ENCODE results near the gene NME9. TPM values are rescaled to one million over a fixed set of nuclear protein-coding genes. Genes with fewer than 3 reads are reported as not detected.

NME9 gene
- total and polyA plus RNA-seq, 4 experiments from 2014 or later: 0.80 to 1.4 (median 1.1) TPM

GRCh38 chr3:138340511-138340910 is 10.9 kb upstream of the NME9 start:
- CTCF ChIA-PET (ENCODE audit: partially characterized antibody): interaction anchor here (1.2 kb wide), 1 partner anchor 583 kb away, joined by 3 read pairs; no protein-coding TSS in a partner anchor
- no peak overlapping the region for H3K27ac Mint-ChIP-seq
- intact Hi-C loops (cut with micrococcal nuclease): no loop called here

GRCh38 chr3:138338811-138339210 is 9.2 kb upstream of the NME9 start:
- Mint-ChIP-seq H3K9me3 (peaks cover 0 to 3% (median 0%) of the 10 kb centered on the region in 8 donors), H3K4me3 (no peak overlapping the region), H3K4me1 (no peaks in the 10 kb centered on the region), H3K27ac (no peak overlapping the region), H3K27me3 (peaks cover 2% of the 10 kb centered on the region in 2 donors), H3K36me3 (no peaks in the 10 kb centered on the region)
- Histone ChIP-seq H3K27ac (ENCODE audit: low read depth, low read length) (no peak overlapping the region), H3K36me3 (ENCODE audit: insufficient read depth, low read length) (no peaks in the 10 kb centered on the region), H3K4me3 (ENCODE audit: low read length in 2 of 2) (no peak overlapping the region), H3K27me3 (ENCODE audit: insufficient read depth, low read length) (no peaks in the 10 kb centered on the region), H3K9me3 (ENCODE audit: control insufficient read depth in 1 of 2, low read length in 2 of 2) (no peaks in the 10 kb centered on the region), H3K4me1 (ENCODE audit: insufficient read depth, low read length) (no peaks in the 10 kb centered on the region)
- intact Hi-C loops (cut with micrococcal nuclease): loop anchor here (10.0 kb wide), 1 partner anchor 606 kb away; the partner anchor contains the start of genes FOXL2 and FOXL2NB
- ChIA-PET POLR2A (ENCODE audit: partially characterized antibody) (no interaction called here), CTCF (ENCODE audit: partially characterized antibody) (interaction anchor here (2.7 kb wide), 1 partner anchor 11 kb away, joined by 10 read pairs; no protein-coding TSS in a partner anchor)
- no peak for DNase-seq

More at GRCh38 chr3:138340511-138340910, 10.9 kb upstream of the NME9 start:
- no peaks in the 10 kb centered on the region for H3K9me3 ChIP-seq (ENCODE audit: control insufficient read depth in 1 of 2, low read length in 2 of 2)
- no peak overlapping the region for H3K27ac ChIP-seq (ENCODE audit: low read depth, low read length)
- no peaks in the 10 kb centered on the region for H3K4me1 ChIP-seq (ENCODE audit: insufficient read depth, low read length)
- no peaks in the 10 kb centered on the region for H3K4me1 Mint-ChIP-seq
- no peak overlapping the region for H3K4me3 ChIP-seq (ENCODE audit: low read length in 2 of 2)
- H3K36me3 Mint-ChIP-seq: no peaks in the 10 kb centered on the region
- peaks cover 2 to 4% of the 10 kb centered on the region in 2 donors for H3K27me3 Mint-ChIP-seq
- H3K27me3 ChIP-seq (ENCODE audit: insufficient read depth, low read length): no peaks in the 10 kb centered on the region
- DNase-seq: no peak
- POLR2A ChIA-PET (ENCODE audit: partially characterized antibody): no interaction called here
- no peaks in the 10 kb centered on the region for H3K36me3 ChIP-seq (ENCODE audit: insufficient read depth, low read length)
- H3K9me3 Mint-ChIP-seq: peaks cover 0 to 3% (median 0%) of the 10 kb centered on the region in 8 donors
- no peak overlapping the region for H3K4me3 Mint-ChIP-seq

- Mint-ChIP-seq H3K27me3 (peaks cover 2% of the 10 kb centered on the region in 2 donors), H3K4me3 (no peak overlapping the region), H3K4me1 (no peaks in the 10 kb centered on the region), H3K9me3 (peaks cover 0 to 3% (median 0%) of the 10 kb centered on the region in 8 donors), H3K36me3 (no peaks in the 10 kb centered on the region), H3K27ac (no peak overlapping the region)
- CTCF ChIA-PET (ENCODE audit: partially characterized antibody): interaction anchor here (2.7 kb wide), 1 partner anchor 10 kb away, joined by 10 read pairs; no protein-coding TSS in a partner anchor
- Histone ChIP-seq H3K4me1 (ENCODE audit: insufficient read depth, low read length) (no peaks in the 10 kb centered on the region), H3K27ac (ENCODE audit: low read depth, low read length) (no peak overlapping the region), H3K36me3 (ENCODE audit: insufficient read depth, low read length) (no peaks in the 10 kb centered on the region), H3K4me3 (ENCODE audit: low read length in 2 of 2) (no peak overlapping the region), H3K27me3 (ENCODE audit: insufficient read depth, low read length) (no peaks in the 10 kb centered on the region), H3K9me3 (ENCODE audit: control insufficient read depth in 1 of 2, low read length in 2 of 2) (no peaks in the 10 kb centered on the region)
- POLR2A ChIA-PET (ENCODE audit: partially characterized antibody): no interaction called here
- no peak for DNase-seq
- intact Hi-C loops (cut with micrococcal nuclease): loop anchor here (10.0 kb wide), 1 partner anchor 607 kb away; the partner anchor contains the start of genes FOXL2 and FOXL2NB
These were observed 8.6 kb upstream of the NME9 start for GRCh38 chr3:138338244-138338643.

GRCh38 chr3:138336454-138336999 is 6.9 kb upstream of the NME9 start:
- no peak overlapping the region for H3K27ac ChIP-seq (ENCODE audit: low read depth, low read length)
- POLR2A ChIA-PET (ENCODE audit: partially characterized antibody): no interaction called here
- no peaks in the 10 kb centered on the region for H3K4me1 ChIP-seq (ENCODE audit: insufficient read depth, low read length)
- DNase-seq: no peak
- no peaks in the 10 kb centered on the region for H3K36me3 Mint-ChIP-seq
- CTCF ChIA-PET (ENCODE audit: partially characterized antibody): interaction anchor here (2.7 kb wide), 1 partner anchor 8 kb away, joined by 10 read pairs; no protein-coding TSS in a partner anchor
- H3K4me3 ChIP-seq (ENCODE audit: low read length in 2 of 2): no peak overlapping the region
- H3K36me3 ChIP-seq (ENCODE audit: insufficient read depth, low read length): no peaks in the 10 kb centered on the region
- H3K9me3 ChIP-seq (ENCODE audit: control insufficient read depth in 1 of 2, low read length in 2 of 2): no peaks in the 10 kb centered on the region
- H3K27me3 ChIP-seq (ENCODE audit: insufficient read depth, low read length): no peaks in the 10 kb centered on the region
- H3K27ac Mint-ChIP-seq: no peak overlapping the region
- peaks cover 0 to 2% (median 0%) of the 10 kb centered on the region in 8 donors for H3K9me3 Mint-ChIP-seq
- H3K4me3 Mint-ChIP-seq: no peak overlapping the region
- H3K27me3 Mint-ChIP-seq: peaks cover 2% of the 10 kb centered on the region in 2 donors
- peaks cover 0 to 5% (median 1%) of the 10 kb centered on the region in 4 donors for H3K4me1 Mint-ChIP-seq
- intact Hi-C loops (cut with micrococcal nuclease): loop anchor here (10.0 kb wide), 1 partner anchor 608 kb away; the partner anchor contains the start of genes FOXL2 and FOXL2NB

- ChIA-PET CTCF (ENCODE audit: partially characterized antibody) (interaction anchor here (1.2 kb wide), 2 partner anchors 9 to 18 kb away, joined by 3 to 5 read pairs; no protein-coding TSS in a partner anchor), POLR2A (ENCODE audit: partially characterized antibody) (no interaction called here)
- peaks cover 0 to 3% of the 10 kb centered on the region in 2 donors for H3K36me3 Mint-ChIP-seq
- no peaks in the 10 kb centered on the region for H3K4me1 ChIP-seq (ENCODE audit: insufficient read depth, low read length)
- peaks cover 1 to 2% of the 10 kb centered on the region in 2 donors for H3K27me3 Mint-ChIP-seq
- no peaks in the 10 kb centered on the region for H3K36me3 ChIP-seq (ENCODE audit: insufficient read depth, low read length)
- H3K4me3 Mint-ChIP-seq: no peak overlapping the region
- H3K9me3 Mint-ChIP-seq: no peaks in the 10 kb centered on the region
- H3K27ac ChIP-seq (ENCODE audit: low read depth, low read length): no peak overlapping the region
- no peaks in the 10 kb centered on the region for H3K9me3 ChIP-seq (ENCODE audit: control insufficient read depth in 1 of 2, low read length in 2 of 2)
- no peak for DNase-seq
- peaks cover 3 to 12% (median 7%) of the 10 kb centered on the region in 4 donors for H3K4me1 Mint-ChIP-seq
- no peaks in the 10 kb centered on the region for H3K27me3 ChIP-seq (ENCODE audit: insufficient read depth, low read length)
- H3K4me3 ChIP-seq (ENCODE audit: low read length in 2 of 2): no peak overlapping the region
- no peak overlapping the region for H3K27ac Mint-ChIP-seq
- intact Hi-C loops (cut with micrococcal nuclease): loop anchor here (10.0 kb wide), 1 partner anchor 610 kb away; the partner anchor contains the start of genes FOXL2 and FOXL2NB
These were observed 5.0 kb upstream of the NME9 start for GRCh38 chr3:138334608-138335007.

GRCh38 chr3:138332472-138333073 is 2.9 kb upstream of the NME9 start:
- intact Hi-C loops (cut with micrococcal nuclease): loop anchor here (10.0 kb wide), 1 partner anchor 612 kb away; the partner anchor contains the start of genes FOXL2 and FOXL2NB
- peak overlapping the region in 3 of 8 donors; percentile 36 to 62 (median 59) for H3K4me3 Mint-ChIP-seq
- Histone ChIP-seq H3K9me3 (ENCODE audit: control insufficient read depth in 1 of 2, low read length in 2 of 2) (no peaks in the 10 kb centered on the region), H3K27me3 (ENCODE audit: insufficient read depth, low read length) (no peaks in the 10 kb centered on the region), H3K4me1 (ENCODE audit: insufficient read depth, low read length) (peaks cover 8% of the 10 kb centered on the region), H3K27ac (ENCODE audit: low read depth, low read length) (no peak overlapping the region), H3K36me3 (ENCODE audit: insufficient read depth, low read length) (no peaks in the 10 kb centered on the region), H3K4me3 (ENCODE audit: low read length in 2 of 2) (no peak overlapping the region)
- H3K9me3 Mint-ChIP-seq: no peaks in the 10 kb centered on the region
- ChIA-PET POLR2A (ENCODE audit: partially characterized antibody) (no interaction called here), CTCF (ENCODE audit: partially characterized antibody) (interaction anchor here (1.1 kb wide), 1 partner anchor 591 kb away, joined by 3 read pairs; no protein-coding TSS in a partner anchor)
- no peaks in the 10 kb centered on the region for H3K27me3 Mint-ChIP-seq
- peaks cover 0 to 5% of the 10 kb centered on the region in 2 donors for H3K36me3 Mint-ChIP-seq
- peak in 2 of 5 donors; percentile 18 to 26 for DNase-seq
- peaks cover 15 to 31% (median 18%) of the 10 kb centered on the region in 4 donors for H3K4me1 Mint-ChIP-seq
- peak overlapping the region in 3 of 7 donors; percentile 47 to 68 (median 64) for H3K27ac Mint-ChIP-seq

Data from CD4-positive, alpha-beta memory T cell (primary cell).